GM23338 (cell line): ENCODE measurements around the gene PKD2L1. TPM values are rescaled to one million over a fixed set of nuclear protein-coding genes. Genes with fewer than 3 reads are reported as not detected.

Experiments used
- ATAC-seq: fragments of 200-7000 bp; cut with Tn5 transposase; 3 replicates; pipeline ENCODE4 v1.9.1; 2020
- DNase-seq: peaks from one replicate; pipeline ENCODE4 v3.0.0-alpha.2; 2015; ENCODE audit warnings: low spot score
- H2AFZ ChIP-seq: fragments of 200-600 bp; sonication (generic); 2 replicates; pipeline ENCODE4 v1.8.0; 2016; ENCODE audit warnings: antibody characterized with exemption, mild to moderate bottlenecking, moderate library complexity
- H3F3A ChIP-seq: fragments of 200-600 bp; sonication (generic); replicated peaks from 2 replicates; pipeline ENCODE4 v1.8.0; 2017; ENCODE audit warnings: antibody characterized with exemption, mixed run types, low read depth
- H3K27ac ChIP-seq: fragments of 200-600 bp; sonication (generic); 2 replicates; pipeline ENCODE4 v1.6.1; 2016; ENCODE audit warnings: low read depth
- H3K27me3 ChIP-seq: fragments of 200-600 bp; sonication (generic); 2 replicates; pipeline ENCODE4 v1.8.0; 2016; ENCODE audit warnings: mild to moderate bottlenecking, mixed run types, moderate library complexity; ENCODE audit not compliant: insufficient read depth
- H3K36me3 ChIP-seq: fragments of 200-600 bp; sonication (generic); 2 replicates; pipeline ENCODE4 v1.8.0; 2016; ENCODE audit warnings: mild to moderate bottlenecking; ENCODE audit not compliant: insufficient read depth
- H3K4me1 ChIP-seq: fragments of 200-600 bp; sonication (generic); 2 replicates; pipeline ENCODE4 v1.8.0; 2016; ENCODE audit warnings: mild to moderate bottlenecking, moderate library complexity; ENCODE audit not compliant: insufficient read depth
- H3K4me2 ChIP-seq: fragments of 200-600 bp; sonication (generic); 2 replicates; pipeline ENCODE4 v1.7.1; 2017; ENCODE audit warnings: mixed run types
- H3K4me3 ChIP-seq: fragments of 200-600 bp; sonication (generic); 2 replicates; pipeline ENCODE4 v1.6.1; 2016; ENCODE audit warnings: mixed run types
- H3K79me2 ChIP-seq: fragments of 200-600 bp; sonication (generic); replicated peaks from 2 replicates; pipeline ENCODE4 v1.8.0; 2017; ENCODE audit warnings: mild to moderate bottlenecking; ENCODE audit not compliant: insufficient read depth
- H3K9me2 ChIP-seq: fragments of 200-600 bp; sonication (generic); 2 replicates; pipeline ENCODE4 v1.8.0; 2017; ENCODE audit not compliant: insufficient read depth
- H4K20me1 ChIP-seq: fragments of 200-600 bp; sonication (generic); replicated peaks from 2 replicates; pipeline ENCODE4 v1.8.0; 2017; ENCODE audit warnings: mild to moderate bottlenecking; ENCODE audit not compliant: insufficient read depth
- H3K27ac Mint-ChIP-seq: 2 replicates; pipeline ENCODE4 v1.8.0; 2020; ENCODE audit warnings: inconsistent platforms, mild to moderate bottlenecking, moderate library complexity, mixed read lengths
- H3K27me3 Mint-ChIP-seq: 3 replicates; pipeline ENCODE4 v1.8.0; 2022; ENCODE audit warnings: low read depth, mild to moderate bottlenecking, moderate library complexity, mixed read lengths, inconsistent platforms; ENCODE audit not compliant: insufficient read depth, poor library complexity
- H3K36me3 Mint-ChIP-seq: 3 replicates; pipeline ENCODE4 v1.8.0; 2021; ENCODE audit warnings: low read depth, mild to moderate bottlenecking, inconsistent platforms, moderate library complexity, mixed read lengths
- H3K4me1 Mint-ChIP-seq: 3 replicates; pipeline ENCODE4 v1.8.0; 2020; ENCODE audit warnings: mild to moderate bottlenecking, inconsistent platforms, mixed read lengths
- H3K4me3 Mint-ChIP-seq: 3 replicates; pipeline ENCODE4 v1.8.0; 2021; ENCODE audit warnings: moderate library complexity, mild to moderate bottlenecking, inconsistent platforms, mixed read lengths
- H3K9me3 Mint-ChIP-seq: 3 replicates; pipeline ENCODE4 v1.8.0; 2020; ENCODE audit warnings: moderate library complexity, mild to moderate bottlenecking, inconsistent platforms, mixed read lengths
- CREB1 ChIP-seq: fragments of 250-450 bp; sonication (Bioruptor Pico); IDR thresholded peaks from 2 replicates; pipeline ENCODE4 v1.5.0; 2020; ENCODE audit warnings: low read depth, mild to moderate bottlenecking, moderate library complexity
- EZH2phosphoT487 ChIP-seq: fragments of 200-600 bp; sonication (generic); IDR thresholded peaks from one replicate; pipeline ENCODE4 v1.8.1; 2018; ENCODE audit warnings: antibody characterized with exemption; ENCODE audit not compliant: unreplicated experiment
- JUNB ChIP-seq: IDR thresholded peaks from one replicate; pipeline ENCODE4 v1.6.1; 2016; ENCODE audit warnings: antibody characterized with exemption; ENCODE audit not compliant: unreplicated experiment
- NANOG ChIP-seq: IDR thresholded peaks from 2 replicates; pipeline ENCODE4 v1.6.1; 2016; ENCODE audit warnings: antibody characterized with exemption, borderline replicate concordance
- POLR2AphosphoS5 ChIP-seq: IDR thresholded peaks from 2 replicates; pipeline ENCODE4 v1.6.1; 2016; ENCODE audit warnings: antibody characterized with exemption, low read depth
- ZNF331 ChIP-seq: fragments of 250-450 bp; sonication (Bioruptor Pico); IDR thresholded peaks from 2 replicates; pipeline ENCODE4 v1.5.0; 2020; ENCODE audit warnings: low read depth, mild to moderate bottlenecking, moderate library complexity
- polyA plus RNA-seq: library from polyadenylated mRNA; unstranded; fragments of >200 nt; fragmentation: Nextera tagmentation; extraction: Ambion mirVana; gene quantifications from 2 replicates; pipeline ENCODE4 v1.2.1, GENCODE V29; 2016
- total RNA-seq: library from RNA; depleted of rRNA; stranded (reverse); fragments of >200 nt; shearing (Covaris generic); gene quantifications from 2 replicates; pipeline ENCODE4 v1.2.3, GENCODE V29; 2014
- TF ChIP-seq, protein P1 (sequence below): IDR thresholded peaks from 2 replicates; pipeline ENCODE4 v1.6.1; 2016; ENCODE audit warnings: antibody characterized with exemption
- TF ChIP-seq, protein P2 (sequence below), 2 experiments: fragments of 200-600 bp in 1 of 2; sonication (generic) in 1 of 2; conservative IDR thresholded peaks; 2 replicates each; pipeline versions ENCODE4 v1.5.1 to v1.6.1; 2016 to 2017; ENCODE audit warnings: antibody characterized with exemption in 2 of 2, low read depth in 2 of 2, mild to moderate bottlenecking in 2 of 2, moderate library complexity in 1 of 2
- TF ChIP-seq, protein P3 (sequence below): IDR thresholded peaks from one replicate; pipeline ENCODE4 v1.6.1; 2018; ENCODE audit warnings: antibody characterized with exemption; ENCODE audit not compliant: unreplicated experiment

PKD2L1 gene
- total and polyA plus RNA-seq, 2 experiments from 2014 or later, result not detected

DNA sequence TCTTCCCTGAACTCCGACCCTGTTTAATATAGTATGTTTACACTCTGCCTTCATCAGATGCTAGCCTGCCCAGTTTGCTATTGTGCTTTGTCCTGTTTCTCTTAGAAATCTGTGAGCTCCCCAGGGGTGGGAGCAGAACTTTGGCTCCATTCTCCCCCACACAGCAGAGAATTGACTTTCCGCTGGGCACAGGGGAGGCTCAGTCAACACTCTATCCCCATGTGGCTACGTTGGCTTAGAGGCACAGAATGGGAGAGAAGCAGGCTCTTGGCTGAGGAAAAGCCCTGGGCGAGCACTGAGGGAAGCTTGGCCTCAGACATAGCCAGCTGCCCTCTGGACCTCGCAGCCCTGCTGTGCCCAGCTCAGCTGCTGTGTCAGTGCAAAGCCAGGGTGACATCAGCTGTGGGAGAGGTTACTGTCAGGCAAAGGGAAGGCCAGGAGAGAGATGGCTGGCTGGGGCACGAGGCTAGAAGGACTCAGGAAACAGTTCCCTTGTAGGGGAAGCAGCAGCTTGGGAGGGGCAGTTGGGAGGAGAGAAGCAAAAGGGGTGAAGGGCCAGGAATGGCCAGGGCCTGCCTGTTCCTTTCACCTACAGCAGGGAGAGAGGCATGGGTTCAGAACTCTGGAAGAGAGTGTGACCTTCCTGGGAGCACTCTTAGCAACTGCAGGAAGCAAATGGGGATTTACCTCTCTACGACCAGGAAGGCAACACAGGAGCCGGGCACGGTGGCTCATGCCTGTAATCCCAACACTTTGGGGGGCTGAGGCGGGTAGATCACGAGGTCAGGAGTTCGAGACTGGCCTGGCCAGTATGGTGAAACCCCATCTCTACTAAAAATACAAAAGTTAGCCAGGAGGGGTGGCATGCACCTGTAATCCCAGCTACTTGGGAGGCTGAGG, 11.2 kb upstream of the PKD2L1 start:
- H4K20me1 ChIP-seq, result no peaks in the 10 kb centered on the region
- no peak overlapping the region for H3K27ac ChIP-seq
- peaks cover 13% of the 10 kb centered on the region for H3K79me2 ChIP-seq
- H3K36me3 ChIP-seq, result no peaks in the 10 kb centered on the region
- H3K9me2 ChIP-seq, result no peaks in the 10 kb centered on the region
- peak overlapping the region; percentile 94 for H2AFZ ChIP-seq
- Mint-ChIP-seq H3K27me3 (peaks cover 22% of the 10 kb centered on the region), H3K4me3 (no peak overlapping the region), H3K36me3 (no peaks in the 10 kb centered on the region), H3K27ac (peak overlapping the region; percentile 78), H3K4me1 (peaks cover 41% of the 10 kb centered on the region), H3K9me3 (no peaks in the 10 kb centered on the region)
- H3K4me3 ChIP-seq, result no peak overlapping the region
- ATAC-seq (peak; percentile 9; the same call in 1 of the 3 replicates), DNase-seq (no peak)
- no peaks in the 10 kb centered on the region; the same call in 1 of the 2 replicates for H3F3A ChIP-seq
- TF ChIP-seq, protein P1, sequence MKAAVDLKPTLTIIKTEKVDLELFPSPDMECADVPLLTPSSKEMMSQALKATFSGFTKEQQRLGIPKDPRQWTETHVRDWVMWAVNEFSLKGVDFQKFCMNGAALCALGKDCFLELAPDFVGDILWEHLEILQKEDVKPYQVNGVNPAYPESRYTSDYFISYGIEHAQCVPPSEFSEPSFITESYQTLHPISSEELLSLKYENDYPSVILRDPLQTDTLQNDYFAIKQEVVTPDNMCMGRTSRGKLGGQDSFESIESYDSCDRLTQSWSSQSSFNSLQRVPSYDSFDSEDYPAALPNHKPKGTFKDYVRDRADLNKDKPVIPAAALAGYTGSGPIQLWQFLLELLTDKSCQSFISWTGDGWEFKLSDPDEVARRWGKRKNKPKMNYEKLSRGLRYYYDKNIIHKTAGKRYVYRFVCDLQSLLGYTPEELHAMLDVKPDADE, result no peak
- no peak for TF ChIP-seq CREB1
- H3K27me3 ChIP-seq, result no peaks in the 10 kb centered on the region
- H3K4me1 ChIP-seq, result peaks cover 15% of the 10 kb centered on the region
- H3K4me2 ChIP-seq, result no peak overlapping the region

DNA sequence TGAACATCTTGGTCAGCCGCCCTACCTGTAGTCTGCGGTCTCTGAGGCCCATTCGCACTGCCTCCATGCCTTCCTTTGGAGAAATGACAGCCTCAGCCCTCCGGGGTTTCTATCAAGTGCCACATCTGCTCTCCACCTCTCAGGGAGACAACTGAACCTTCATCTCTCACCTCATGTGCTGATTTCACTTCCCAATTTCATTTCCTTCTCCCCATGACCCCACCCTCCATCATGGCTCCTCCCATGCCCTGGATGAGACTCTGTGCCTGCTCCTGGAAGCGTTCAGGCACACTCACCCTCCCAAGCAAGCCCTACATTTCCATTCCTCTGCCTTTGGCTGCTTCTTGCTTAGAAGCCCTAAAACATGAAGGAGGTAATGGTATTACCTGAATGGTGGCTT, 9.2 kb upstream of the PKD2L1 start:
- ATAC-seq (no peak), DNase-seq (no peak)
- no peak overlapping the region for H3K27ac ChIP-seq
- H3K79me2 ChIP-seq, result no peaks in the 10 kb centered on the region
- no peaks in the 10 kb centered on the region for H4K20me1 ChIP-seq
- H3K9me3 Mint-ChIP-seq, result no peaks in the 10 kb centered on the region
- no peaks in the 10 kb centered on the region for H3K27me3 ChIP-seq
- peaks cover 26% of the 10 kb centered on the region for H3K4me1 Mint-ChIP-seq
- peaks cover 26% of the 10 kb centered on the region for H3K27me3 Mint-ChIP-seq
- no peaks in the 10 kb centered on the region for H3F3A ChIP-seq
- H3K4me2 ChIP-seq, result no peak overlapping the region
- no peak overlapping the region for H3K4me3 Mint-ChIP-seq
- H3K4me1 ChIP-seq, result no peaks in the 10 kb centered on the region; the same call in 1 of the 2 replicates
- no peaks in the 10 kb centered on the region for H3K36me3 Mint-ChIP-seq
- H3K27ac Mint-ChIP-seq, result no peak overlapping the region
- H3K9me2 ChIP-seq, result 0 out of 2 replicates have a peak, but pooled peaks cover 2% of the 10 kb centered on the region
- no peak overlapping the region for H3K4me3 ChIP-seq
- no peak overlapping the region for H2AFZ ChIP-seq
- no peaks in the 10 kb centered on the region for H3K36me3 ChIP-seq
- TF ChIP-seq JUNB (no peak), POLR2AphosphoS5 (no peak), EZH2phosphoT487 (no peak), NANOG (no peak), ZNF331 (CRISPR knock-in tag) (no peak)
- TF ChIP-seq, protein P2, sequence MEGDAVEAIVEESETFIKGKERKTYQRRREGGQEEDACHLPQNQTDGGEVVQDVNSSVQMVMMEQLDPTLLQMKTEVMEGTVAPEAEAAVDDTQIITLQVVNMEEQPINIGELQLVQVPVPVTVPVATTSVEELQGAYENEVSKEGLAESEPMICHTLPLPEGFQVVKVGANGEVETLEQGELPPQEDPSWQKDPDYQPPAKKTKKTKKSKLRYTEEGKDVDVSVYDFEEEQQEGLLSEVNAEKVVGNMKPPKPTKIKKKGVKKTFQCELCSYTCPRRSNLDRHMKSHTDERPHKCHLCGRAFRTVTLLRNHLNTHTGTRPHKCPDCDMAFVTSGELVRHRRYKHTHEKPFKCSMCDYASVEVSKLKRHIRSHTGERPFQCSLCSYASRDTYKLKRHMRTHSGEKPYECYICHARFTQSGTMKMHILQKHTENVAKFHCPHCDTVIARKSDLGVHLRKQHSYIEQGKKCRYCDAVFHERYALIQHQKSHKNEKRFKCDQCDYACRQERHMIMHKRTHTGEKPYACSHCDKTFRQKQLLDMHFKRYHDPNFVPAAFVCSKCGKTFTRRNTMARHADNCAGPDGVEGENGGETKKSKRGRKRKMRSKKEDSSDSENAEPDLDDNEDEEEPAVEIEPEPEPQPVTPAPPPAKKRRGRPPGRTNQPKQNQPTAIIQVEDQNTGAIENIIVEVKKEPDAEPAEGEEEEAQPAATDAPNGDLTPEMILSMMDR (conservative IDR thresholded peaks at IDR 0.05; ENCODE audit: low read depth in 2 of 2), result no peak
- TF ChIP-seq, protein P3, sequence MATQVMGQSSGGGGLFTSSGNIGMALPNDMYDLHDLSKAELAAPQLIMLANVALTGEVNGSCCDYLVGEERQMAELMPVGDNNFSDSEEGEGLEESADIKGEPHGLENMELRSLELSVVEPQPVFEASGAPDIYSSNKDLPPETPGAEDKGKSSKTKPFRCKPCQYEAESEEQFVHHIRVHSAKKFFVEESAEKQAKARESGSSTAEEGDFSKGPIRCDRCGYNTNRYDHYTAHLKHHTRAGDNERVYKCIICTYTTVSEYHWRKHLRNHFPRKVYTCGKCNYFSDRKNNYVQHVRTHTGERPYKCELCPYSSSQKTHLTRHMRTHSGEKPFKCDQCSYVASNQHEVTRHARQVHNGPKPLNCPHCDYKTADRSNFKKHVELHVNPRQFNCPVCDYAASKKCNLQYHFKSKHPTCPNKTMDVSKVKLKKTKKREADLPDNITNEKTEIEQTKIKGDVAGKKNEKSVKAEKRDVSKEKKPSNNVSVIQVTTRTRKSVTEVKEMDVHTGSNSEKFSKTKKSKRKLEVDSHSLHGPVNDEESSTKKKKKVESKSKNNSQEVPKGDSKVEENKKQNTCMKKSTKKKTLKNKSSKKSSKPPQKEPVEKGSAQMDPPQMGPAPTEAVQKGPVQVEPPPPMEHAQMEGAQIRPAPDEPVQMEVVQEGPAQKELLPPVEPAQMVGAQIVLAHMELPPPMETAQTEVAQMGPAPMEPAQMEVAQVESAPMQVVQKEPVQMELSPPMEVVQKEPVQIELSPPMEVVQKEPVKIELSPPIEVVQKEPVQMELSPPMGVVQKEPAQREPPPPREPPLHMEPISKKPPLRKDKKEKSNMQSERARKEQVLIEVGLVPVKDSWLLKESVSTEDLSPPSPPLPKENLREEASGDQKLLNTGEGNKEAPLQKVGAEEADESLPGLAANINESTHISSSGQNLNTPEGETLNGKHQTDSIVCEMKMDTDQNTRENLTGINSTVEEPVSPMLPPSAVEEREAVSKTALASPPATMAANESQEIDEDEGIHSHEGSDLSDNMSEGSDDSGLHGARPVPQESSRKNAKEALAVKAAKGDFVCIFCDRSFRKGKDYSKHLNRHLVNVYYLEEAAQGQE, result no peak
- TF ChIP-seq, protein P1, result no peak
